K562 (cell line): ENCODE measurements around the gene COL5A1. TPM values are rescaled to one million over a fixed set of nuclear protein-coding genes. Genes with fewer than 3 reads are reported as not detected.

Experiments used
- ATAC-seq: fragments of 200-7000 bp; cut with Tn5 transposase; 3 replicates; pipeline ENCODE4 v1.9.1; 2020; ENCODE audit warnings: moderate library complexity
- BruUV-seq: library from RNA; stranded (reverse); fragments of 400-500 nt; replicated peaks from 2 replicates; lab custom pipeline; 2021; lab: Mats Ljungman, UMichigan
- CTCF ChIA-PET: fragments of 300-600 bp; formaldehyde crosslinking; extraction: SDS; loops from one replicate; lab custom pipeline; 2021; ENCODE audit warnings: low intra/inter-chr PET ratio; lab: Yijun Ruan, JAX
- POLR2A ChIA-PET: fragments of 300-600, 350-650 bp; sonication (Branson Sonifier 250); formaldehyde crosslinking; extraction: SDS; loops from one replicate; lab custom pipeline; 2021; ENCODE audit warnings: antibody characterized with exemption, inconsistent platforms; lab: Yijun Ruan, JAX
- DNase-seq, 4 experiments: peaks; one replicate each; pipeline versions ENCODE4 v3.0.0 to v3.0.0-alpha.2; 2011 to 2018; ENCODE audit warnings: low spot score in 3 of 4, mixed read lengths in 3 of 4; ENCODE audit errors: extremely low read depth in 1 of 4
- FAIRE-seq: peaks from 2 replicates; lab custom pipeline; 2011; peaks lifted over from hg19 to GRCh38; lab: Jason Lieb, UNC
- H2AFZ ChIP-seq: 2 replicates; pipeline ENCODE4 v1.6.0; 2011; ENCODE audit warnings: low read depth, low read length, control low read depth, inconsistent platforms
- H3K27ac ChIP-seq: fragments of 200-600 bp; 3 replicates; pipeline ENCODE4 v1.8.0; 2011; ENCODE audit warnings: low read depth, mild to moderate bottlenecking, control low read depth, inconsistent platforms, low read length, moderate library complexity, mixed read lengths; ENCODE audit errors: extremely low read depth
- H3K27me3 ChIP-seq, 2 experiments: fragments of 300-600 bp in 1 of 2; 2 replicates in 1 of 2; 3 replicates in 1 of 2; pipeline versions ENCODE4 v1.6.0 to v1.8.0; 2011; ENCODE audit warnings: inconsistent platforms in 2 of 2, low read length in 2 of 2, mild to moderate bottlenecking in 1 of 2, mixed read lengths in 1 of 2, moderate library complexity in 1 of 2; ENCODE audit not compliant: control insufficient read depth in 2 of 2, insufficient read depth in 2 of 2
- H3K36me3 ChIP-seq: fragments of 300-600 bp; 3 replicates; pipeline ENCODE4 v1.8.0; 2011; ENCODE audit warnings: mild to moderate bottlenecking, low read length, inconsistent platforms; ENCODE audit not compliant: control insufficient read depth, insufficient read depth
- H3K4me1 ChIP-seq, 2 experiments: fragments of 200-600 bp in 1 of 2; replicated peaks in 1 of 2; 2 replicates in 1 of 2; 3 replicates in 1 of 2; pipeline versions ENCODE4 v1.5.1 to v1.8.0; 2011; ENCODE audit warnings: inconsistent platforms in 2 of 2, low read length in 2 of 2, mild to moderate bottlenecking in 1 of 2, mixed read lengths in 1 of 2, moderate library complexity in 1 of 2; ENCODE audit not compliant: control insufficient read depth in 2 of 2, insufficient read depth in 2 of 2
- H3K4me2 ChIP-seq: 2 replicates; pipeline ENCODE4 v1.6.1; 2011; ENCODE audit warnings: low read length, control low read depth, inconsistent platforms, mixed read lengths; ENCODE audit not compliant: insufficient read depth
- H3K4me3 ChIP-seq: fragments of 200-600 bp; sonication (generic), shearing (Covaris generic); 2 replicates; pipeline ENCODE4 v1.5.1; 2016; ENCODE audit warnings: control low read depth, inconsistent platforms
- H3K79me2 ChIP-seq: fragments of 200-600 bp; 3 replicates; pipeline ENCODE4 v1.8.0; 2011; ENCODE audit warnings: low read length, inconsistent platforms; ENCODE audit not compliant: control insufficient read depth, insufficient read depth
- H3K9ac ChIP-seq, 2 experiments: 2 replicates each; pipeline versions ENCODE4 v1.6.0 to v1.6.1; 2011; ENCODE audit warnings: low read depth in 2 of 2, low read length in 2 of 2, control low read depth in 1 of 2, inconsistent platforms in 1 of 2, mild to moderate bottlenecking in 1 of 2, mixed read lengths in 1 of 2; ENCODE audit not compliant: insufficient read depth in 1 of 2
- H3K9me1 ChIP-seq: one replicate; pipeline ENCODE4 v1.6.0; 2011; ENCODE audit warnings: inconsistent platforms, mild to moderate bottlenecking, low read length, moderate library complexity; ENCODE audit not compliant: control insufficient read depth, insufficient read depth
- H3K9me3 ChIP-seq: replicated peaks from 2 replicates; pipeline ENCODE4 v1.5.1; 2011; ENCODE audit warnings: low read depth, low read length, inconsistent platforms; ENCODE audit not compliant: control insufficient read depth, insufficient read depth
- H4K20me1 ChIP-seq: replicated peaks from 2 replicates; pipeline ENCODE4 v1.6.1; 2011; ENCODE audit warnings: low read length, inconsistent platforms, mixed read lengths; ENCODE audit not compliant: control insufficient read depth, insufficient read depth
- FIP1L1 ChIP-seq: fragments of 200-400 bp; formaldehyde crosslinking; IDR thresholded peaks from 2 replicates; pipeline ENCODE4 v1.6.1; 2018; ENCODE audit warnings: mild to moderate bottlenecking, low read depth, low read length; ENCODE audit not compliant: poor library complexity, severe bottlenecking
- FOXK1 ChIP-seq: sonication (generic); formaldehyde crosslinking; IDR thresholded peaks from 2 replicates; pipeline ENCODE4 v1.8.0; 2022; ENCODE audit warnings: missing genetic modification reagents, mild to moderate bottlenecking, borderline replicate concordance
- GABPB1 ChIP-seq: sonication (generic); formaldehyde crosslinking; IDR thresholded peaks from 2 replicates; pipeline ENCODE4 v1.8.0; 2022; ENCODE audit warnings: mild to moderate bottlenecking, missing genetic modification reagents
- NEUROD1 ChIP-seq: fragments of 150-350 bp; IDR thresholded peaks from 2 replicates; pipeline ENCODE4 v1.6.1; 2014; ENCODE audit warnings: borderline replicate concordance, low read length, low read depth; ENCODE audit not compliant: partially characterized antibody
- NFIC ChIP-seq: fragments of 450-650 bp; IDR thresholded peaks from 2 replicates; pipeline ENCODE4 v1.6.1; 2017; ENCODE audit warnings: mild to moderate bottlenecking, inconsistent platforms
- RBFOX2 ChIP-seq: fragments of 200-400 bp; formaldehyde crosslinking; IDR thresholded peaks from 2 replicates; pipeline ENCODE4 v1.6.1; 2017; ENCODE audit warnings: low read depth, mild to moderate bottlenecking, low read length, moderate library complexity
- RREB1 ChIP-seq: fragments of 250-450 bp; sonication (Bioruptor Pico); IDR thresholded peaks from 2 replicates; pipeline ENCODE4 v1.4.0; 2020
- TCF7L2 ChIP-seq: fragments of 150-350 bp; IDR thresholded peaks from 2 replicates; pipeline ENCODE4 v1.6.1; 2016; ENCODE audit warnings: low read depth, mild to moderate bottlenecking, low read length, moderate library complexity
- ZBTB49 ChIP-seq: sonication (generic); formaldehyde crosslinking; IDR thresholded peaks from 2 replicates; pipeline ENCODE4 v1.8.0; 2022; ENCODE audit warnings: missing genetic modification reagents, mild to moderate bottlenecking, borderline replicate concordance
- ZNF282 ChIP-seq: sonication (generic); formaldehyde crosslinking; IDR thresholded peaks from 2 replicates; pipeline ENCODE4 v1.8.1; 2023; ENCODE audit warnings: missing genetic modification reagents
- ZNF766 ChIP-seq: fragments of 200-800 bp; sonication (Bioruptor generic); conservative IDR thresholded peaks from 2 replicates; pipeline ENCODE4 v1.6.1; 2016; ENCODE audit warnings: missing genetic modification characterization, missing compliant biosample characterization
- WGBS: fragments of 100-300 bp; shearing (Covaris generic); methylation state at CpG from one replicate; pipeline ENCODE4 v1.1.6; 2016; ENCODE audit warnings: low coverage, mixed read lengths; ENCODE audit not compliant: insufficient coverage; ENCODE audit errors: missing lambda C conversion rate; 5-methylcytosine and 5-hydroxymethylcytosine counted together
- in situ Hi-C: fragments of 300-500 bp; cut with MboI; formaldehyde crosslinking; loops from 4 replicates; pipeline ENCODE4 v1.15.0; 2018; ENCODE audit warnings: inconsistent platforms, mixed read lengths
- intact Hi-C: fragments of 100-400 bp; cut with micrococcal nuclease; formaldehyde crosslinking; loops from 2 replicates; pipeline ENCODE4 v1.14.2; 2022
- polyA plus RNA-seq, 8 experiments: library from polyadenylated mRNA; depleted of rRNA in 4 of 8; stranded (reverse) in 5 of 8; unstranded in 3 of 8; fragments of >200 nt; fragmentation: Nextera tagmentation in 2 of 8; fragmentation: Illumina TruSeq in 1 of 8; extraction: Ambion mirVana in 2 of 8; extraction: Trizol in 1 of 8; gene quantifications; 2 replicates each; pipeline versions ENCODE4 v1.2.1 to v1.2.3, GENCODE V29; 2011 to 2014; ENCODE audit warnings: inconsistent platforms in 1 of 8, missing spikeins in 1 of 8
- total RNA-seq, 7 experiments: library from RNA; depleted of rRNA in 6 of 7; stranded (reverse); fragments of >200 nt in 6 of 7; fragmentation: Illumina TruSeq in 2 of 7; extraction: Trizol in 2 of 7; gene quantifications; 2 replicates each; pipeline versions ENCODE4 v1.2.1 to v1.2.3, GENCODE V29; 2011 to 2021; ENCODE audit warnings: low replicate concordance in 1 of 7
- TF ChIP-seq, protein P1 (sequence below): fragments of 150-350 bp; conservative IDR thresholded peaks from 2 replicates; pipeline ENCODE4 v1.6.1; 2014; ENCODE audit warnings: low read length

The COL5A1 gene
- total and polyA plus RNA-seq, 9 of the 15 experiments (the other 6 are each of a cell fraction or from before 2014, with no cell fraction given), result under 0.01 to 0.13 (median 0.04) TPM; not detected in 6

GRCh38 chr9:134778156-134778555 is 136.6 kb downstream of the COL5A1 start:
- Histone ChIP-seq H3K27me3 (peaks cover 17 to 93% of the 10 kb centered on the region in 2 experiments), H3K27ac (no peak overlapping the region), H3K4me2 (no peak overlapping the region), H3K36me3 (no peaks in the 10 kb centered on the region), H3K9ac (no peak overlapping the region), H3K9me1 (no peaks in the 10 kb centered on the region), H3K4me3 (no peak overlapping the region), H3K9me3 (no peaks in the 10 kb centered on the region; the same call in 1 of the 2 replicates), H2AFZ (no peak overlapping the region), H4K20me1 (peaks cover 18% of the 10 kb centered on the region), H3K79me2 (no peaks in the 10 kb centered on the region), H3K4me1 (peaks cover 0 to 3% of the 10 kb centered on the region in 2 experiments; a peak in 1 of 5 replicates)
- no TSS peak for BruUV-seq
- ATAC-seq (no peak), FAIRE-seq (no peak), DNase-seq (no peak)
- intact Hi-C loops (no loop called here), in situ Hi-C loops (no loop called here)
- ChIA-PET CTCF (no interaction called here), POLR2A (interaction anchor here (0.6 kb wide), 1 partner anchor 48 kb away, joined by 3 read pairs; no protein-coding TSS in a partner anchor)
- WGBS, result 6% methylated on average over 12 of the region's 13 CpGs
- no peak for TF ChIP-seq ZNF766 (CRISPR knock-in tag)
- TF ChIP-seq FIP1L1, result no peak
- TF ChIP-seq ZNF282 (CRISPR knock-in tag), result no peak
- TF ChIP-seq NEUROD1, result no peak
- no peak for TF ChIP-seq ZBTB49
- no peak for TF ChIP-seq NFIC
- TF ChIP-seq TCF7L2, result no peak
- TF ChIP-seq GABPB1, result no peak
- no peak for TF ChIP-seq FOXK1 (CRISPR knock-in tag)
- no peak for TF ChIP-seq RBFOX2
- TF ChIP-seq, protein P1, sequence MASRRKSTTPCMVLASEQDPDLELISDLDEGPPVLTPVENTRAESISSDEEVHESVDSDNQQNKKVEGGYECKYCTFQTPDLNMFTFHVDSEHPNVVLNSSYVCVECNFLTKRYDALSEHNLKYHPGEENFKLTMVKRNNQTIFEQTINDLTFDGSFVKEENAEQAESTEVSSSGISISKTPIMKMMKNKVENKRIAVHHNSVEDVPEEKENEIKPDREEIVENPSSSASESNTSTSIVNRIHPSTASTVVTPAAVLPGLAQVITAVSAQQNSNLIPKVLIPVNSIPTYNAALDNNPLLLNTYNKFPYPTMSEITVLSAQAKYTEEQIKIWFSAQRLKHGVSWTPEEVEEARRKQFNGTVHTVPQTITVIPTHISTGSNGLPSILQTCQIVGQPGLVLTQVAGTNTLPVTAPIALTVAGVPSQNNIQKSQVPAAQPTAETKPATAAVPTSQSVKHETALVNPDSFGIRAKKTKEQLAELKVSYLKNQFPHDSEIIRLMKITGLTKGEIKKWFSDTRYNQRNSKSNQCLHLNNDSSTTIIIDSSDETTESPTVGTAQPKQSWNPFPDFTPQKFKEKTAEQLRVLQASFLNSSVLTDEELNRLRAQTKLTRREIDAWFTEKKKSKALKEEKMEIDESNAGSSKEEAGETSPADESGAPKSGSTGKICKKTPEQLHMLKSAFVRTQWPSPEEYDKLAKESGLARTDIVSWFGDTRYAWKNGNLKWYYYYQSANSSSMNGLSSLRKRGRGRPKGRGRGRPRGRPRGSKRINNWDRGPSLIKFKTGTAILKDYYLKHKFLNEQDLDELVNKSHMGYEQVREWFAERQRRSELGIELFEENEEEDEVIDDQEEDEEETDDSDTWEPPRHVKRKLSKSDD, result no peak
- TF ChIP-seq RREB1 (CRISPR knock-in tag), result no peak
